ENCODE measurements around the gene CDK6. TPM values are rescaled to one million over a fixed set of nuclear protein-coding genes. Genes with fewer than 3 reads are reported as not detected.

The CDK6 gene
- total RNA-seq, 1 experiment from 2014 or later, result 41.4 TPM

DNA sequence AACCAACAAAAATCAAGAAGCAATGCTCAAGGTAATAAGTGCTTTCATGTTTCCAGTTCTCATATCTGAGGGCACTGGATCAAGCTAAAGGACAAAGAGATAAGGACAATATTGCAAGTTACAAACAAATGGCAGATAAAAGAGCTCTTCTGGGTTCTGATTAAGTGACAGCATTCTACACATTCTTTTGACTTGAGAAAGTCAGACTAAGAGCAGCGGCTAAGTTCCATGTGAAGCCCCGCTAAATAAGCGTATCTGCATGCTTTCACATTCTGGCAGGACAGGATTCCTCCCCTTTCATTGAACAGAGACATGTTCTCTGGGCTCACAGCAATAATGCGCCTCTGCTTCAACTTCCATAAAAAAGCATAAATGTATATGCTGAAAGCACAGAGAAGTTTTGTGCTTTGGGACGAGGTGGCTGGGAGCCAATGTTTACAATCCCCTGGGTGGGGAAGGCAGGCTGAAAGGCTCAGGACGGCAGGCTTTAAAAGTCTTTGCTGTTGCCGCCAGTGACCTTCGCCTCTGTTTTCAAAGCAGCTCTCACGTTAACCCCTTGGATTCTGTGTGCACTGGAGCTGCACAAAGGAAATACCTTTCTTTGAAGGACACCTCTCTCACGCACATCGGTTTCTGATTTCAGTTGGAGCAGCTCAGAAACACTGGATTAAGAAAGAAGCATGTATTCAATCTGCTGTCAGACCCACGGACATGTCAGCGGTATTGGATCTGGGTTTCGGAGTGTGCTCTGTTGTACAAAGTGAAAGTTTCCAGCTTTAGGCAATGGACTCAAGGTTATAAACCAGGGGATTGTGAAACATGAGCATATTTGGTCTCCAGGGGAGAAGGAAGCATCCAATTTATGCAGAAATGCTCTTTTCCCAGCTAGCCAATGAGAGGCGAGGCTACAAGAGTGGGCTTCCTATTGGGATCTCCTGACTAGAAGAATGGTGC, 140.8 kb downstream of the CDK6 start:
- ATAC-seq (peak; percentile 75), DNase-seq (ENCODE audit: low read depth, low spot score) (peak; percentile 82)
- peak overlapping the region; percentile 91 for H3K4me2 ChIP-seq (ENCODE audit: low read length)
- CTCF ChIA-PET, result interaction anchor here (1.8 kb wide), 1 partner anchor 137 kb away, joined by 7 read pairs; no protein-coding TSS in a partner anchor
- RAD21 ChIA-PET (ENCODE audit: low non-redundant PET in 1 of 2, low total read pairs in 2 of 2, uncharacterized antibody in 2 of 2, unreplicated experiment in 2 of 2), result no interaction called here
- no peaks in the 10 kb centered on the region for H3K27me3 ChIP-seq (ENCODE audit: insufficient read depth, low read length)
- H3K9me2 ChIP-seq (ENCODE audit: insufficient read depth), result no peaks in the 10 kb centered on the region
- no peaks in the 10 kb centered on the region for H3K9me3 ChIP-seq (ENCODE audit: control insufficient read depth in 1 of 2, insufficient read depth in 1 of 2, low read depth in 1 of 2, low read length in 2 of 2)
- H3K27ac ChIP-seq (ENCODE audit: low read depth, low read length), result peak overlapping the region; percentile 67
- H2AFZ ChIP-seq (ENCODE audit: low read depth, low read length, poor library complexity, severe bottlenecking), result no peak overlapping the region
- POLR2A ChIA-PET, result no interaction called here
- no TSS peak for BruUV-seq (replicated peaks)
- H4K20me1 ChIP-seq (ENCODE audit: insufficient read depth), result no peaks in the 10 kb centered on the region
- peak overlapping the region; percentile 41 to 59 for H3K4me3 ChIP-seq (replicated peaks in 1 of 2; ENCODE audit: low read depth in 1 of 2, low read length in 2 of 2)
- no peak for TF ChIP-seq RAD21 (IDR thresholded peaks at IDR 0.05; ENCODE audit: low read depth)
- no peak for TF ChIP-seq EZH2phosphoT487 (IDR thresholded peaks at IDR 0.05; ENCODE audit: borderline replicate concordance)
- peak; percentile 86 for TF ChIP-seq CBX3 (IDR thresholded peaks at IDR 0.05; ENCODE audit: low read depth)
- TF ChIP-seq FOSL1 (IDR thresholded peaks at IDR 0.05; ENCODE audit: low read depth), result peak; percentile 31; the same call in 1 of the 2 replicates
- no peak for TF ChIP-seq EGR1 (IDR thresholded peaks at IDR 0.05; ENCODE audit: low read depth)
- no peak for TF ChIP-seq ZNF274 (IDR thresholded peaks at IDR 0.05; ENCODE audit: low read depth, low read length)
- TF ChIP-seq CEBPB (IDR thresholded peaks at IDR 0.05; ENCODE audit: low read depth), result peak; percentile 56
- no peak for TF ChIP-seq ZFX (IDR thresholded peaks at IDR 0.05)
- no peak for TF ChIP-seq YY1 (IDR thresholded peaks at IDR 0.05; ENCODE audit: extremely low read depth, insufficient replicate concordance, low read depth, low read length)
- 0 out of 2 replicates have a peak, but pooled peaks have one; percentile 47 for TF ChIP-seq JUND (IDR thresholded peaks at IDR 0.05)
- TF ChIP-seq, protein P1, sequence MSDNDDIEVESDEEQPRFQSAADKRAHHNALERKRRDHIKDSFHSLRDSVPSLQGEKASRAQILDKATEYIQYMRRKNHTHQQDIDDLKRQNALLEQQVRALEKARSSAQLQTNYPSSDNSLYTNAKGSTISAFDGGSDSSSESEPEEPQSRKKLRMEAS (IDR thresholded peaks at IDR 0.05), result peak; percentile 58
- TF ChIP-seq SIN3A (IDR thresholded peaks at IDR 0.05; ENCODE audit: low read depth), result peak; percentile 62; the same call in 1 of the 2 replicates
- peak; percentile 60 for TF ChIP-seq SP1 (IDR thresholded peaks at IDR 0.05; ENCODE audit: low read depth)
- TF ChIP-seq, protein P2, sequence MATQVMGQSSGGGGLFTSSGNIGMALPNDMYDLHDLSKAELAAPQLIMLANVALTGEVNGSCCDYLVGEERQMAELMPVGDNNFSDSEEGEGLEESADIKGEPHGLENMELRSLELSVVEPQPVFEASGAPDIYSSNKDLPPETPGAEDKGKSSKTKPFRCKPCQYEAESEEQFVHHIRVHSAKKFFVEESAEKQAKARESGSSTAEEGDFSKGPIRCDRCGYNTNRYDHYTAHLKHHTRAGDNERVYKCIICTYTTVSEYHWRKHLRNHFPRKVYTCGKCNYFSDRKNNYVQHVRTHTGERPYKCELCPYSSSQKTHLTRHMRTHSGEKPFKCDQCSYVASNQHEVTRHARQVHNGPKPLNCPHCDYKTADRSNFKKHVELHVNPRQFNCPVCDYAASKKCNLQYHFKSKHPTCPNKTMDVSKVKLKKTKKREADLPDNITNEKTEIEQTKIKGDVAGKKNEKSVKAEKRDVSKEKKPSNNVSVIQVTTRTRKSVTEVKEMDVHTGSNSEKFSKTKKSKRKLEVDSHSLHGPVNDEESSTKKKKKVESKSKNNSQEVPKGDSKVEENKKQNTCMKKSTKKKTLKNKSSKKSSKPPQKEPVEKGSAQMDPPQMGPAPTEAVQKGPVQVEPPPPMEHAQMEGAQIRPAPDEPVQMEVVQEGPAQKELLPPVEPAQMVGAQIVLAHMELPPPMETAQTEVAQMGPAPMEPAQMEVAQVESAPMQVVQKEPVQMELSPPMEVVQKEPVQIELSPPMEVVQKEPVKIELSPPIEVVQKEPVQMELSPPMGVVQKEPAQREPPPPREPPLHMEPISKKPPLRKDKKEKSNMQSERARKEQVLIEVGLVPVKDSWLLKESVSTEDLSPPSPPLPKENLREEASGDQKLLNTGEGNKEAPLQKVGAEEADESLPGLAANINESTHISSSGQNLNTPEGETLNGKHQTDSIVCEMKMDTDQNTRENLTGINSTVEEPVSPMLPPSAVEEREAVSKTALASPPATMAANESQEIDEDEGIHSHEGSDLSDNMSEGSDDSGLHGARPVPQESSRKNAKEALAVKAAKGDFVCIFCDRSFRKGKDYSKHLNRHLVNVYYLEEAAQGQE (IDR thresholded peaks at IDR 0.05; ENCODE audit: low read depth), result no peak
- peak; percentile 100 for TF ChIP-seq TCF7L2 (IDR thresholded peaks at IDR 0.05; ENCODE audit: borderline replicate concordance, extremely low read depth, insufficient read depth, insufficient read length)
- TF ChIP-seq, protein P3, sequence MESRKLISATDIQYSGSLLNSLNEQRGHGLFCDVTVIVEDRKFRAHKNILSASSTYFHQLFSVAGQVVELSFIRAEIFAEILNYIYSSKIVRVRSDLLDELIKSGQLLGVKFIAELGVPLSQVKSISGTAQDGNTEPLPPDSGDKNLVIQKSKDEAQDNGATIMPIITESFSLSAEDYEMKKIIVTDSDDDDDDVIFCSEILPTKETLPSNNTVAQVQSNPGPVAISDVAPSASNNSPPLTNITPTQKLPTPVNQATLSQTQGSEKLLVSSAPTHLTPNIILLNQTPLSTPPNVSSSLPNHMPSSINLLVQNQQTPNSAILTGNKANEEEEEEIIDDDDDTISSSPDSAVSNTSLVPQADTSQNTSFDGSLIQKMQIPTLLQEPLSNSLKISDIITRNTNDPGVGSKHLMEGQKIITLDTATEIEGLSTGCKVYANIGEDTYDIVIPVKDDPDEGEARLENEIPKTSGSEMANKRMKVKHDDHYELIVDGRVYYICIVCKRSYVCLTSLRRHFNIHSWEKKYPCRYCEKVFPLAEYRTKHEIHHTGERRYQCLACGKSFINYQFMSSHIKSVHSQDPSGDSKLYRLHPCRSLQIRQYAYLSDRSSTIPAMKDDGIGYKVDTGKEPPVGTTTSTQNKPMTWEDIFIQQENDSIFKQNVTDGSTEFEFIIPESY (IDR thresholded peaks at IDR 0.05; ENCODE audit: extremely low read depth, insufficient replicate concordance, low read length), result no peak
- TF ChIP-seq, protein P4, sequence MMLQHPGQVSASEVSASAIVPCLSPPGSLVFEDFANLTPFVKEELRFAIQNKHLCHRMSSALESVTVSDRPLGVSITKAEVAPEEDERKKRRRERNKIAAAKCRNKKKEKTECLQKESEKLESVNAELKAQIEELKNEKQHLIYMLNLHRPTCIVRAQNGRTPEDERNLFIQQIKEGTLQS (IDR thresholded peaks at IDR 0.05), result no peak
- TF ChIP-seq EZH2 (IDR thresholded peaks at IDR 0.05), result no peak
- H3K4me1 ChIP-seq (ENCODE audit: control insufficient read depth in 1 of 2, insufficient read depth in 2 of 2, low read length in 2 of 2), result peaks cover 50 to 89% of the 10 kb centered on the region in 2 experiments
- 0 out of 4 replicates have a peak, but pooled peaks cover 0 to 5% of the 10 kb centered on the region in 2 experiments for H3K36me3 ChIP-seq (ENCODE audit: control insufficient read depth in 1 of 2, insufficient read depth in 2 of 2, low read length in 2 of 2)
- intact Hi-C loops (cut with micrococcal nuclease), result loop anchor here (1.0 kb wide), 1 partner anchor 140 kb away; no protein-coding TSS in a partner anchor
- H3K9ac ChIP-seq (ENCODE audit: low read length), result peak overlapping the region; percentile 58
- H3K79me2 ChIP-seq (ENCODE audit: insufficient read depth, low read length), result peaks cover 39% of the 10 kb centered on the region

Measured in HCT116 (cell line).